ENCODE data around the gene WDR53.
"Not testable (repeated sequence)": the region's sequence is repeated elsewhere in the genome, so short reads cannot be mapped to it uniquely, and the experiment has no call there.

Gene WDR53

DNA sequence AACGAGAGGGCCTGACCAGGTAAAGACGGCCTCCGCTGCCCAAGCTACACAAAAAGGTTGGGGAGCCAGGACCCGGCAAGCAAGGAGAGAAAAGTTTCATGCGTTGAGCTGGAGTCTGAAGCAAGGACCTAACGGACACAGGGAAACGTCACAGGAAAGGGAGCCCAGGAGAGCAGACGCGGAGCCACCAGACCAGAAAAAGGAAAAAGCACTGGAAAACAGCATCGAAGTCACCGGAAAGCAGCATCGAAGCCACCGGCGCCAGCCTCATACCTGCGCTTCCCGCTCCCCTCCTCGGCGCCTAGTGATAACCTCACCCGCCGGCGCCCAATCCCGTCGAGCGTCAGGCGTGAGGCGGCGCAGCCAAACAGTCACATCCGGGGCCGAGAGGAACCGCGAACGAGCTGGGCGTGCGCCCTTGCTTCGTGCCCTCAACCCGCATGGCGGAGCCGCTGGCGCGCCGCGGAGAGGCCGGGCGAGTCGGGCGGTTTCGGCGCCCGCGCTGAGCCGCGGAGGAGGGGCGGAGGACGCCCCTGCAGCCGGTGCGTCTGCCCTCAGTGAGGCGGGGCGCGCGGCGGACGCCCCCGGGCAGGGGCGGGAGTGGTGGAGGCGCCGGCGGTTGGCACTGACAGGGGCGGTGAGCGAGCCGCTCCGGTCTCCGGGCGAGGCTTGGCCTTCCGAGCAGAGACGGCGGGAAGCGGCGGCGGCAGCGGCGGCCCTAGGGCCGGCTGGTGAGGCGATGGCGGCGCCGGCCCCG is at the start of gene WDR53, which contains the start of gene FBXO45:
Gene WDR53 (minus strand): TSS at position 309 of the 757 bp plus-strand sequence. CDS start 7,079 bp downstream, outside the sequence.
Gene FBXO45 (plus strand): TSS at position 415 of the 757 bp plus-strand sequence. CDS start 325 bp downstream, at position 740.
- DNase-seq, result peak; percentile 97

GRCh38 chr3:196617256-196617655 is 48.9 kb upstream of the WDR53 start:
- DNase-seq, result no peak

DNA sequence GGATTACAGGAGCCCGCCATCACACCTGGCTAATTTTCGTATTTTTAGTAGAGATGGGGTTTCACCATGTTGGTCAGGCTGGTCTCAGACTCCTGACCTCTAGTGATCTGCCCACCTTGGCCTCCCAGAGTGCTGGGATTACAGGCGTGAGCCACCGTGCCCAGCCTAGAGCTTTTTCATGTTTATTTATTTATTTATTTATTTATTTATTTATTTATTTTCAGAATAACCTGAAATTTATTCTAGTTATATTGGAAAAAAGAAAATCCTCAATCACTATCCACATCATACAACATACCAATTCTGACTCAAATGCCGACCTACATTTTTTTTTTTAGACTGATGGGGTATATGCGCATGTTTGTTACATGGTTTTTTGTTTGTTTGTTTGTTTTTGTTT is 46.9 kb upstream of the WDR53 start:
- not testable (repeated sequence) for DNase-seq

DNA sequence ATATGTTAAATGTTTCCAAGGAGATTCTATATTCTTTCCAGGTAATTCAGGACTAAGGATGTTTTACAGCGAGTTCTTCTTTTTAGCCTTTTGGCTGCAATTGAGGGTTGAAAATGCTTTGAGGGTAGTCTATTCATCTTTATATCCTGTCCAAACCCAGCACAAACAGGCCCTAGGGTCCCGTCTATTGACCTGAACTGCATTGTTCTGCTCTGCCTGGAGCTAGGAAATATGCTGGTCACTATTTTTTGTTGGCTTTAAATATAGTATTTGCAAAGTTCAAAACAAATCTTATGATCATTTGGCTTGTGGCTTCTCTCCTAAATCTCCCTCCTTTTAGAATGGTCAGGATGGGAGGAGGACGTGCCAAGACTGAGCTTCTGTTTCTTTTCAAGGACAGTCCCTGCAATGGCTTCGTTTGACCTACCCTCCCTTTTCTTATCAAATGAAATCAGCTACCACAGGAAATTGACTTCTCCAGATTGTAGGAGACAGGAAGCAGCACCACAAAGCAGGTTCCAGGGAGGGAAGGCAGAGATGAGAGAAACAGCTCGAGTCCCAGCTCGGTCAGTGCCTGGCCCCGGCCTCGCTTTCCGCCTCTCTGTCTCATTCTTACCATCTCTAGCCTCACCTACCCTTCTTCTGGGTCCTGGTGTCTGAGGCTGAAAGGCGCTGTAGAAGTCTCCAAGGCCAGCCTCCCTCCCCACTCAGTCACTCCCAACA is 43.6 kb upstream of the WDR53 start:
- DNase-seq, result no peak

- DNase-seq, result no peak
Measured at GRCh38 chr3:196609805-196610515, 41.6 kb upstream of the WDR53 start.

DNA sequence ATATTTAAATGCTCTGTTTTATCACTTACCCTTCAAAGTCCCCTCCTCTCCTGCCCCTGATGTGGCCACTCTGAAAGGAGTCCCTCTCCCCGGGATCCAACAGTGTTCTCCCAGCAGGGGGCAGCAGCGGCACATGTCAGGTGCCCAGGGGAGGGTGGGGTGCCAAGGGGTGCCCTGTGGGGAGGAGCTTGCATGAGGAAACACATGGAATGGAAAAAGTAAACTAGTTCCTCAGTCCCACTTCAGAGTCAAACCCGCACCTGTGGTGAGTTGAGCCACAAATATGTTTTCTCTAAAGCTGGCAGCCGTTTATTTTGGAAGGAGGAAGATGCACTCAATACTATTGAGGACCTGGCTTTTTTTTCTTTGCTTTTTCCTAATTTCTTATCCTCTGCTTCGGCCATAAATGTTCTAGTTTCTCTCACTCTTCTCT is 41.0 kb upstream of the WDR53 start:
- DNase-seq, result peak; percentile 91

DNA sequence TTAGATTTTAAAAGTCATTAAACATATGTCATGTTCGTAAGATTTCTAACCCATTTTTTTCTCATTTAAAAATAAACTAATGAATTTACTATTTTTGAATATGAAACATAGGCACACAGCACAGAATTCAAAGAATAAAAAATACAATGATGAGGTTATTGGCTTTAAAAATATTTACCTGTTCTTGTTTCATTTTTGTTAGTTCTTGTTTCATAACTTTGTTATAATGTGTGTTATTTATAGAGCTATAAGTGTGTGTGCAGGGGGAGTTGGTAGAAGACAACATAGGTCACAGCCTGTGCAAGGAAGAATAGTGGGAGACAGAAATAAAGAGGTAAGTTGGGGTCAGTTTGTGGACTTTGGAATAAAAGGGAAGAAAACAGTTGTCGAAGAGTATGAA is 40.3 kb upstream of the WDR53 start:
- no peak for DNase-seq

DNA sequence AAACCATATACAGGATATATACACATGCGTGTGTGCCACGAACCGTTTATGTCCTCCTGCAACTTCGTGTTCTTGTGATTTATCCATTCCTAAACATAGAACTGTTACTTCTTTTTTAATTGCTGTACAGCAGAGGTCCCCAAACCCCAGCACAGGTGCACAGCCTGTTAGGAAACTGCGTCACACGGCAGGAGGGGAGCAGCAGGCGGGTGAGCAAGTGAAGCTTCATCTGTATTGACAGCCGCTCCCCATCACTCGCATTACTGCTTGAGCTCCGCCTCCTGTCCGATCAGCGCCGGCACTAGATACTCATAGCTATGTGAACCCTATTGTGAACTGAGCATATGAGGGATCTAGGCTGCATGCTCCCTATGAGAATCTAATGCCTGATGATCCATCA is 36.2 kb upstream of the WDR53 start:
- no peak for DNase-seq

- DNase-seq, result no peak
Measured at GRCh38 chr3:196603683-196604082, 35.3 kb upstream of the WDR53 start.

DNA sequence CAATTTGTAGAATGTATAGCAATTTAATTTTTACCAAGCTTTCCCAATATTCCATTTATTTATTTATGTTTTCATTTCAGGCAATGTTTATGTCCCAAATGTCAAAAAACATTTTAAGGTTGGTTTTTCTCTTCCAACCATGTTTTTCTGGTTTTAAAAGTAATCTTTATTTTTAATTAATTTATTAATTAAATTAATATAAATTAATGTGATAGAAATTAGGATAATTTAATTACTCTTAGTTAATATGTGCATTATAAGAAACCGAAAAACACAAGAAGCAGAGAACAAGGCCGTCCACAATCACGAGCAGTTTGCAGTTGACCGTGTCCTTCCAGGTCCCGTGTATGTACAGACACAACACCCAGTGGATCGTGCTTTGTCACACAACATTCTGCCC is 34.3 kb upstream of the WDR53 start:
- DNase-seq, result no peak

- no peak for DNase-seq
Measured at GRCh38 chr3:196600359-196600758, 32.0 kb upstream of the WDR53 start.

DNA sequence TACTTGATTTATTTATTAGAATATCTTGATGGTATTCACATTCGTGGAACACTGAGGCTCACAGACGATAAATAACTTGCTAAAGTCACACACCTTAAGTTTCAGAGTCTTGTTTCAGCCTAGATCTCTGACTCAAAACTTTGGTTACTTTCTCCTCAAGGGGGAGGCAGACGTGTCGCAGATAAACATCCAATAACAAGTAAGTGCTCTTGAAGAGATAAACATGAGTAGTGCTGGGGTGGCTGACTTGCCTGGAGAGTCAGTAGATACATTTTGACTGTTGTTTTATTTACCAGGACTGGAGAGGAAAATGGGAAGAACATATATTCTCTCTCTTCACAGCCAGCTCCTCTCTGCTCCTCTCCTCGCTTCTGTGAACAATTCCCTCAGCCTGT is 31.4 kb upstream of the WDR53 start:
- no peak for DNase-seq

GRCh38 chr3:196597971-196598733 is 29.8 kb upstream of the WDR53 start:
- DNase-seq, result not testable (repeated sequence)

DNA sequence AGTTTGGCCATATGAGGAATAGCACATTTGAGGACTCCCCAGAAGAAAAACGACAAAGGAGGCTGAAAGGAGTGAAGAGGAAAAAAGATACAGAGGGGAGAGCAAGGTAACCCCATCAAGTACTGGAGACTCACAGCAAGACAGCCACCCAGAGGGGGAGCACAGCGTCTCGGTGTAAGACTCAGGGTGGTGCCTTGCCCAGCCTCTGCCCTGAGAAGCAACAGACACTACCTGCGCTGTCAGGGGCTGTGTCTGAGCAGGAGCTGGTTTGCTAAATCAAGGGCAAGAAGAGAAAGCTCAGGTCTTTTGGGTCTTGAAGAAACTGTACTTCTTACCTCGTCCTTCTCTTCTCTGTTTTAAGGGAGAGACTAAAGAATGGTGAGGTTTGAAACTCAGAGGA is 28.0 kb upstream of the WDR53 start:
- no peak for DNase-seq

GRCh38 chr3:196590279-196590678 is 21.9 kb upstream of the WDR53 start:
- DNase-seq, result no peak

DNA sequence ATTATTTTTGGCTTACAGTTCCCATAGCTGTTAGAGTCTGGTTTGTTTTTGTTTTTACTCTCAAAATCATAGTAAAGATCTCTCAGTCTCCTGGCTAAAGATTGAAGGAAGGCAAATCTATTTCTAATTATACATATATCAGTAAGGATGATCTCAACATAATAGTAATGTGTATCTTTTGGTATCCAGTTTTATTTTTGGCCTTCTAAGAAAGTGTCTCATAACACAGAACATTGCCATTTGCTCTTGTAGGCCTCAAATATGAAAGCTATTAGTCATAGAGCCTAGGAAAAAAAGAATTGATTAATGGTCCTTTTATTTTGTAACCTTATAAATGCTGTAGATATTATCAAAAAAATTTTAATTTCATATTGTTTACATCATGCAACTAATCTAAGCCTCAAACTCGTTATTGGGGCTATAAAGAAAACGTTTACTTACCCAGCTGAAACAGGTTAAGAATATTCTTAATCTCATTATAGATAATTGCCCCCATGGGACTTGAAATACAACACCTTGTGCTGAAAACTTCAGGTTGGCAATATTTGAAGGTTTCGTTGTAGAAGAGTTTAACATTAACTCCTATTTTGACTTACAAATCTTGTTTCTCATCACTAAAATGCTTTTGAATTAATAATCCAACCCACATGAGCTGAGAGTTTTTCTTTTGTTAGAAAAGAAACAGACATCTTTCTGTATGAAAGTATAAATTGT is 16.8 kb upstream of the WDR53 start:
- no peak for DNase-seq

DNA sequence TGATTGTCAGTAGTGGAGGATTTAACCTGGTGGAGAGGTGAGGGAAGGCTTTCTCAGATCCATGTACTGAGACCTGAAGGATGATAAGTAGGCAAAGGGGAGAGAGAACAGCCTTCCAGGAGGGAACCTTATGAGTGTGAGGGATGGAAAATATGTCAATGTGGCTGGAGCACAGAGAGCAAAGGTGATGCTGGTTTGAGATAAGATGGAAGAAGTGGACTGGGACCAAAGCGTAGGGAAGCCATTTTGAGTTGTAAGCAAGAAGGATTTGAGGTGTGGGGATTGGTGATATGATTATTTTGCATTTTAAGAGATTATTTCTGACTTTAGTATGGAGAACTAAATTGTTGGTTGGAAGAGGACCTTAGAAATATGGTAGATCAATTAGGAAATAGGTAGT is 4.0 kb upstream of the WDR53 start:
- DNase-seq, result no peak

- not testable (repeated sequence) for DNase-seq
Measured at GRCh38 chr3:196570332-196570731, 2.0 kb upstream of the WDR53 start.

DNA sequence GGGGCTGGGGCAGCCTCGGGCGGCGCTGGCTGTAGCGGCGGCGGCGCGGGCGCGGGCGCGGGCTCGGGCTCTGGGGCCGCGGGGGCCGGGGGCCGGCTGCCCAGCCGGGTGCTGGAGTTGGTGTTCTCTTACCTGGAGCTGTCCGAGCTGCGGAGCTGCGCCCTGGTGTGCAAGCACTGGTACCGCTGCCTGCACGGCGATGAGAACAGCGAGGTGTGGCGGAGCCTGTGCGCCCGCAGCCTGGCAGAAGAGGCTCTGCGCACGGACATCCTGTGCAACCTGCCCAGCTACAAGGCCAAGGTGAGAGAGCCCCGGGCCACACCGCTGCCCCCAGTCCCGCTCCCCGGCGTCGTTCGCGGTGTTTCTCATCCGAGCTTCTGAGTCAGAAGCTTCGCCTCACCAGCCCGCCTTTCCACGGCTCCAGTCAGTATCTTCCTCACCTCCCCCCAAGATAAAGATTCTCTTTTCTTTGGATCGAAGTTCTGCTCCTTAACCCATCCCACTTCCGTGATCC is 706 bp upstream of the WDR53 start:
- peak; percentile 73 for DNase-seq

DNA sequence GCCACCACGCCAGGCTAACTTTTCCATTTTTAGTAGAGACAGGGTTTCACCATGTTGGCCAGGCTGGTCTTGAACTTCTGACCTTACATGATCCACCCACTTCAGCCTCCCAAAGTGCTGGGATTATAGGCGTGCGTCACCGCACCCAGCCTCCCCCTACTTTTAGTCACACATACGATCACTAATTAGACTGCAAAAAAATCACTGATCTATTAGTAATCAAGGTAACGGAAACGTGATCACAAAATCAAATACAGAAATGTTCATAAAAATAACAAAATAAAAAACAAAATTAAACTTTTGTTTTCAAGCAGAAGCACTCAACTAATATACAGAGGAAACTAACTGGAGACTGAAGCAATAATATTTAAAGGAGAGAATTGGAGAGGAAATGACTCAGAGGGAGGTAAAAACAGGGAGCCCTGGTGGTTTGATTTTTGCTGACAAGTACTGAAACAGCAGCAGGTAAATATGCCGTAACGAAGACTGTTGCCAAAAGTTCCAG is 4.6 kb downstream of the WDR53 start:
- DNase-seq, result no peak

DNA sequence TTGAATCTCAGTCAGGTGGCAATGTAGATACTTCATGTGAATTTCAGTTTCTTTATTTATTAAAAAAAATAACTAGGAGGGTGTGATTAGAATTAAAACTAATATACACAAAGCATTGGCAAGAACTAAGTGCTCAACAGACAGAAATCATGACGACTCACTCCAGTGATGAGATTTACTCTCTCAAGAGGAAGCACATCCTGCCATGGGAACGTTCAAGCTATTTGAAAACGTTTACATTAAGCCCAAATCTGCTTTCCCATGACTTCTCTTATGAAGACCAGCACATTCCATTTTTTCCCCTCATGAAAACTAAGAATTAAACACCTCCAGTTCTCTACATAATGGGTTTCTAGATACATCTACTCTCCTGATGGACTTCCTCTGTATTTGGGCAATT is 8.5 kb downstream of the WDR53 start:
- no peak for DNase-seq

GRCh38 chr3:196558476-196558875 is 9.9 kb downstream of the WDR53 start:
- DNase-seq, result no peak
